Lower leg skin (tissue), 4 donors: ENCODE measurements around the gene ADAM10. TPM values are rescaled to one million over a fixed set of nuclear protein-coding genes. Genes with fewer than 3 reads are reported as not detected.

ENCODE experiments used
- DNase-seq, 2 donors: peaks; one replicate each; pipeline ENCODE4 v3.0.0-alpha.2; 2019; ENCODE audit warnings: low spot score in 2 of 2
- H3K4me3 ChIP-seq: fragments of 200-600 bp; sonication (generic); 2 replicates; pipeline ENCODE4 v1.5.1; 2017; ENCODE audit warnings: mild to moderate bottlenecking, low read depth; ENCODE audit not compliant: poor library complexity, severe bottlenecking
- POLR2A ChIP-seq, 2 donors: fragments of 450-650 bp; IDR thresholded peaks; one replicate each; pipeline ENCODE4 v1.6.1; 2016 to 2017; ENCODE audit warnings: antibody characterized with exemption in 2 of 2, mild to moderate bottlenecking in 1 of 2, moderate library complexity in 1 of 2
- WGBS, 2 donors: methylation state at CpG; one replicate each; pipeline ENCODE4 v1.1.5; 2018; 5-methylcytosine and 5-hydroxymethylcytosine counted together
- intact Hi-C: fragments of 100-400 bp; cut with DNase I; formaldehyde crosslinking; loops from one replicate; pipeline ENCODE4 v1.15.0; 2023; ENCODE audit warnings: low total_unique reads
- total RNA-seq, 4 donors: library from RNA; depleted of rRNA; stranded (reverse); fragments of >200 nt; gene quantifications; one replicate each; pipeline ENCODE4 v1.1.0, GENCODE V29; 2016
- TF ChIP-seq, protein P1 (sequence below), 3 donors: fragments of 450-650 bp; IDR thresholded peaks; one replicate each; pipeline ENCODE4 v1.5.1; 2016; ENCODE audit warnings: antibody characterized with exemption in 3 of 3, mild to moderate bottlenecking in 3 of 3, moderate library complexity in 2 of 3

ADAM10 gene
- total RNA-seq, 4 donors from 2014 or later: 40.4 to 45.1 (median 44.5) TPM

DNA sequence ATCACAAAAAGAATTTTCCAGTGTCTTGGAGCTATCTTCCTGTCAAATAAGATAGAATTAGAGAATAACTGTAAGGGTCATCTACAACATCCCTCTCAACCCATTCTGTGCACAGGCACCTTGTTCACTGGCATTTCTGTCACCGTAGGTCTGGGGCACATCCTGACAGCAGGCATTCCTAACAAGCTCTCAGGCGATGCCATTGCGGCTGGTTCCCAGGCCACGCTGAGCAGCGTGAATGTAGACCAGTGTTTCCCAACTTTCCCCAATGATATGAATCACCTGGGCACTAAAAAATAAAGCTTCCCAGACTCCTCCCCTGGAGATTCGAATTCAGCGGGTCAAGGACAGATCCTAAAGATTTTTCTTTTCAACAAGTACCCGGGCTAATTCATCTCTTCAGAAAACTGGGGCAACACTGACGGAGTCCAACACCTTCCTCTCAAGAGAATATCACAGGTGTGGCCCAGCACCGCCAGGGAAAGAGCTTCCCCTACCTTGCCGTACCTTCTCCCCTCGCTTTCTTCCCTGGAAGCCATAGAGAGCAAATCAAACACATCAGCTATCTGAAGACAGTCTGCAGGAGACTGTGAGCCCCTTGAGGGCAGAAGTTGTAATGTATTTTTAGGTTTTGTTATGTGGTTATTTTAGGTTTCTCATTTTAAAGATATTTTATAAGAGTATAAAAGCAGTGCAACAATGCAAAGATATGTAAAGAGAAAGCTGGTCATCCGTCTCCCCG lies 174.3 kb downstream of the ADAM10 start:
- no peak for TF ChIP-seq POLR2A (IDR thresholded peaks at IDR 0.05)
- TF ChIP-seq, protein P1, sequence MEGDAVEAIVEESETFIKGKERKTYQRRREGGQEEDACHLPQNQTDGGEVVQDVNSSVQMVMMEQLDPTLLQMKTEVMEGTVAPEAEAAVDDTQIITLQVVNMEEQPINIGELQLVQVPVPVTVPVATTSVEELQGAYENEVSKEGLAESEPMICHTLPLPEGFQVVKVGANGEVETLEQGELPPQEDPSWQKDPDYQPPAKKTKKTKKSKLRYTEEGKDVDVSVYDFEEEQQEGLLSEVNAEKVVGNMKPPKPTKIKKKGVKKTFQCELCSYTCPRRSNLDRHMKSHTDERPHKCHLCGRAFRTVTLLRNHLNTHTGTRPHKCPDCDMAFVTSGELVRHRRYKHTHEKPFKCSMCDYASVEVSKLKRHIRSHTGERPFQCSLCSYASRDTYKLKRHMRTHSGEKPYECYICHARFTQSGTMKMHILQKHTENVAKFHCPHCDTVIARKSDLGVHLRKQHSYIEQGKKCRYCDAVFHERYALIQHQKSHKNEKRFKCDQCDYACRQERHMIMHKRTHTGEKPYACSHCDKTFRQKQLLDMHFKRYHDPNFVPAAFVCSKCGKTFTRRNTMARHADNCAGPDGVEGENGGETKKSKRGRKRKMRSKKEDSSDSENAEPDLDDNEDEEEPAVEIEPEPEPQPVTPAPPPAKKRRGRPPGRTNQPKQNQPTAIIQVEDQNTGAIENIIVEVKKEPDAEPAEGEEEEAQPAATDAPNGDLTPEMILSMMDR (IDR thresholded peaks at IDR 0.05): no peak
- no peak for DNase-seq
- 89 to 93% methylated on average over 14 of the region's 14 CpGs for WGBS, 2 donors
- H3K4me3 ChIP-seq: no peak overlapping the region
- intact Hi-C loops: no loop called here

DNA sequence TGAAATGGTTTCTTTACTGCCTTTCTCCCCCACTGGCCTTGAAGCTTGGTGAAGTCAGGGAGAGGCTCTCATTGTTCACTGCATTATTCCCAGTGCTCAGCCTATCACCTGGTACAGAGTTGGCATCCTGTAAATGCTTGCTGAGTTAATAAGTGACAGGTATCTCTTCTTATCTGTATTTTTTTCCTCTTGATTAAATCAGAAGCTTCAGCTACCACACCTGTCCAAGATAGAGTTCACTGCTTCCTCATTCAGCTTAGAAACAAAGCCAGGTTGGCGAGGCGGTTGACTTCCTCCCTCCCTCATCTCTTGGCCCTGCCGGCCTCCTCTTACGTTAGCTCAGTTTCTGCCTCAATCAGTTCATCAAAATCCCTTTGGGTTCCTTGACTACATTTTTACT lies 174.9 kb downstream of the ADAM10 start:
- intact Hi-C loops: no loop called here
- DNase-seq: no peak
- H3K4me3 ChIP-seq: no peak overlapping the region
- no peak for TF ChIP-seq POLR2A (IDR thresholded peaks at IDR 0.05)
- TF ChIP-seq, protein P1 (IDR thresholded peaks at IDR 0.05): no peak
- 54 to 56% methylated on average over 4 of the region's 4 CpGs for WGBS, 2 donors

DNA sequence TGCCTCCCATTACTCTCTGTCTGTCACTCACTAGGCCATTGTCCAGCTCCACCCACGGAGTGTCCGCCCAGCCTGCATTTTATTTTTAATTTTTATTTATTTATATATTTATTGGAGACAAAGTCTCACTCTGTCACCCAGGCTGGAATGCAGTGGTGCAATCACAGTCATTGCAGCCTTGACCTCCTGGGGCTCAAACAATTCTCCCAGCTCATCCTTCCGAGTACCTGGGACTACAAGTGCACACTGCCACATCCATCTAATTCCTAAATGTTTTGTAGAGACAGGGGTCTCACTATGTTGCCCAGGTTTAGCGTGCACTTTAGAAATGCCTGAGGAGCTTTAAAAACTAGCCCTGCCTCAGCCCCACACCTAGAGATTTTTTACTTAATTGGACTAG lies 176.2 kb downstream of the ADAM10 start:
- DNase-seq: no peak
- no peak for TF ChIP-seq POLR2A (IDR thresholded peaks at IDR 0.05)
- TF ChIP-seq, protein P1 (IDR thresholded peaks at IDR 0.05): no peak
- intact Hi-C loops: no loop called here
- WGBS, 2 donors: 87 to 90% methylated on average over 4 of the region's 4 CpGs
- H3K4me3 ChIP-seq: no peak overlapping the region

DNA sequence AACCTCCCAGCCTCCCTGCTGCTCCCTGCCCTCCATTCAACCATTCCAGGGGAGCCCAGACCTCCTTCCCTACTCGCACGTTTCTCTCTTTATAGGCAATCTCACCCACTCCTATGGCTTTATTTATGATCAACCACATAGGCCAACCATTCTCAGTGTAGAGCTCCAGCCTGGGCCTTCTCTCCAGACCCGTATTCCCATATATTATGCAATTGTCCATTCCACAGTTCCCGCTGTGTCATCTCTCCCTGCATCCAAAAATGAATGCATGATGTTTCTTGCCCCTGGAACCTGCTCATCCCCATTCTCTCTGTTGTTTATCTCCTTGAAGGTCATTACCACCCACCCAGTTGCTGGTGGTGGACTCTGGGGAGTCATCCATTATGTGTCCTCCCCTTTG lies 177.0 kb downstream of the ADAM10 start:
- TF ChIP-seq, protein P1 (IDR thresholded peaks at IDR 0.05): no peak
- TF ChIP-seq POLR2A (IDR thresholded peaks at IDR 0.05): no peak
- H3K4me3 ChIP-seq: no peak overlapping the region
- intact Hi-C loops: no loop called here
- DNase-seq: no peak
- WGBS, 2 donors: 86 to 95% methylated on average over 4 of the region's 4 CpGs

DNA sequence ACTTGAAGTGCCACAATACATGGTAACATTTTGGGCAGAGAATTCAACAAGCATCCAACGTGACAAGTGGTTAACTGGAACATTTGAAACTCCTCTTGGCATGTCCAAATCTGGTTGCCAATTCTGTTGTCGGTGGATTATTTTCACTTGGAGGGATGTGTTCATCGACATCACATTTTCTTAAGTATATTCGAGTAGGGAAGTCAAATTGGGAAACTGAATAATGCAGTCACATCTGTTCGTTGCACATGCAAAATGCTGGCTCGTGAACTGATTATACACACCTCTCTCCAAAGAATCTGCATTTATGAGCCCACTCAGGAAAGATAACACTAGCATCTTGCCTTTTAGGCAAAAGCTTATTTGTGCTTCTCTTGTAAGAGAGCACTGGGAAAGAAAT lies 178.0 kb downstream of the ADAM10 start:
- DNase-seq: no peak
- intact Hi-C loops: no loop called here
- H3K4me3 ChIP-seq: no peak overlapping the region
- 80 to 81% methylated on average over 6 of the region's 6 CpGs for WGBS, 2 donors
- no peak for TF ChIP-seq POLR2A (IDR thresholded peaks at IDR 0.05)

DNA sequence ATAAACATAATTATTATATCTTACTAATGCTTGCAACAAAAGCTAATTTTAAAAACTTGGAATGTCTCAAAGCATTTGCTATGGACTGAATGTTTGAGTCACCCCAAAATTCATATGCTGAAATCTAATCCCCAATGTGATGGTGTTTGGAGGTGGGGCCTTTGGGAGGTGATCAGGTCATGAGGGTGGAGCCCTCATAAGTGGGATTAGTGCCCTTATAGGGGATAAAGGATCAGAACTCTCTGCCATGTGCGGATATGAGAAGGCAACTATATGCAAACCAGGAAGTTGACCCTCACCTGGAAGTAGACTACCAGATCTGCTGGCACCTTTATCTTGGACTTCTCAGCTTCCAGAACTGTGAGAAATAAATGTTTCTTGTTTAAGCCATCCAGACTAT lies 180.1 kb downstream of the ADAM10 start:
- no peak overlapping the region for H3K4me3 ChIP-seq
- intact Hi-C loops: no loop called here
- no peak for DNase-seq
- TF ChIP-seq, protein P1 (IDR thresholded peaks at IDR 0.05): no peak
- TF ChIP-seq POLR2A (IDR thresholded peaks at IDR 0.05): no peak
- WGBS, 2 donors: 100% methylated on average over 1 of the region's 1 CpG
